HG02678 (cell line): ENCODE measurements around the gene CAMK1G.
A peak's percentile ranks its signal among the peaks of the same experiment; 100 is the strongest.

ENCODE experiments used
- ATAC-seq: cut with Tn5 transposase; IDR thresholded peaks from one replicate; pipeline ENCODE4 v1.9.1; 2021; ENCODE audit warnings: mild to moderate bottlenecking, moderate library complexity; ENCODE audit not compliant: unreplicated experiment

The CAMK1G gene

GRCh38 chr1:209618291-209618690 is 34.8 kb downstream of the CAMK1G start:
- ATAC-seq: no peak

- no peak for ATAC-seq
Observed at GRCh38 chr1:209618756-209619420, 35.4 kb downstream of the CAMK1G start.

GRCh38 chr1:209619696-209620486 is 36.4 kb downstream of the CAMK1G start:
- no peak for ATAC-seq

- ATAC-seq: no peak
Observed at GRCh38 chr1:209620487-209620884, 37.0 kb downstream of the CAMK1G start.

GRCh38 chr1:209621286-209621685 is 37.8 kb downstream of the CAMK1G start:
- ATAC-seq: no peak

DNA sequence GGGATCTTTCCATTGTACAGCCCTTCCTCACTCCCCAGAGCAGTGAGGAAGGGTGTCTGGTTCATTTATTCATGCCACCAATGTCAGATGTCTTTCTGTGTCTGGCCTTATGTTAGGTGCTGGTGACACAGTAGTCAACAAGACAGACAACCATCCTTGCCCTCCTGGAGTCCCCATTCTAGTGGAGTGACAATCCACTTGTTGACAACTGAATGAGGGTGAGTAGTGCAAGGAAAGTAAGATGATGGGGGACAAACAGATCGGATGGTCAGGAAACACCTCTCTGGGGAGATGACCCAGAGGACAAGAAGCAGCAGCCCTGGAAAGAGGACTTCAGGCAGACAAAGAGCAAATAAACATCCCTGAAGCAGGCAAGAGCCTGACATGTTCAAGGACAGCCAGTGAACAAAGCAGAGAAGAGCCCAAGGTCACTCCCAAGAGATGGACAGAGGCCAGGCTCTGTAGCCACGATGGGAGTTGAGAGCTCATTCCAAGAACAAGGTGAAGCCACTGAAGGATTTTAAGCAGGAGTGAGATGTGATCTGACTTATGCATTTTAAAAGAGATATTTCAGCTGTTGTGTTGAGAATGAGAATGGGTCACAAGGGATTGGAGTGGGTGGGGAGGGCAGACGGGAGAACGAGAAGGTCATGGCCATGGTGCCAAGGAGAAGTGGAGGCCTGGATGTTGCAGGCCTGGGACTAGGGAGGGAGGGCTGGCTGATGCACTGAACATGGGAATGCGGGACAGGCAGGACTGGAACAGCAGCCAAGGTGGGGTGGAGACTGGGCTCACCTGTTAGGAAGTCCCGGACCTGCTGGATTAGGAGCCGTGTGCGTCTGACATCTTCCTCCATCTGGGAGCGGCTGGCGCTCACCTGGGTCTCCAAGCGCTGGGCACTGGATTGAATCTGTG is 38.5 kb downstream of the CAMK1G start:
- ATAC-seq: no peak

GRCh38 chr1:209622841-209623829 is 39.6 kb downstream of the CAMK1G start:
- ATAC-seq: no peak

GRCh38 chr1:209624558-209625549 is 41.3 kb downstream of the CAMK1G start:
- ATAC-seq: no peak

DNA sequence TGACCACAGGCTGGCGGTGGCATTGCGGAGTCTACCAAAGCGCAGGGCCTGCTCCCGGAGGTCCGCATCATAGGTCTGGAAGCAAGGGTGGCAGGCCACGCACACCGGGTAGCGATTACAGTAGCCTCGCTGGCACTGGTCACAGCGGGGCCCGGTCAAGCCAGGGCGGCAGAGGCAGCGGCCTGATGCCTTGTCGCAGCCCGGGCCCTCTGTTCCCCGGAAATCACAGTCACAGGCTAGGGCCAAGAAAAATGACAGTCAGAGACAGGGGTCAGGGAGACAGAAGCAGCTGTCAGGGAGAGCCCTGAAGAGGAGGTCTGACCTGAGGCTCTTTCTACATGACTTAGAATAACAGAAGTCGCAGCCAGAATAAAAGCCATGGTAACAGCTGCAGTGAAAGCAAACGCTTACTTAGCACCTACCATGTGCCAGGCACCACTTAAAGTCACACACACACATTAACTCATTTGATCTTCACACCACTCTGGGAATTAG is 42.3 kb downstream of the CAMK1G start:
- no peak for ATAC-seq

DNA sequence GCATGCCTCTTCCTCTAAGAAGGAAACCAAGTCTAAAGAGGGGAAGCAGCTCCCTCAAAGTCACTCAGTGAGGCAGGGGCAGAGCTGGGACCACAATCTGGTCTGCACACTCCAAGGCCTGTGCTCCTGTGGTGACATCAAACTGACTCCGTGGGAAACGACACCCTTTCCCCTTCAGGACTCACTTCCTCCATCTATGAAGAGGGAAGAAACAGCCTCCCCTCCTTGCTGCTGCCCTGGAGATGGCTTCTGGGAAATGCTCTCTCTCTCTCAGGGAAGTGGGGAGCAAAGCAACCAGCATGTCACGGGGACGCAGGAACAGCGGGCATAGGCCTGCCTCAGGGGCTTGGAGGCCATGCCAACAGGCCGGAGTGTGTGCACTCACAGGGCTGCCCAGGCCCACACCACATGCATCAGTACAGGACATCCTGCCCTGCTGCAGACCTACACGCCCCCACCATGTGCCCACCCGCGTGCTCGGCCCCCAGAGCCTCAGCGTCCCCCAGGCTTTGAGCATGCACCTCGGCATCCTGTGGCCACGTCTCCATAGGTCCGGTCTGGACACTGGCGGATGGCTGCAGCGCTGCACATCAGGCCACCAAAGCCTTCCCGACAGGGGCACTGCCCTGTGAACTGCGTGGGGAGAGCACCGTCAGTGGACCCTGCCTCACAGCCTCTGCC is 43.0 kb downstream of the CAMK1G start:
- no peak for ATAC-seq

DNA sequence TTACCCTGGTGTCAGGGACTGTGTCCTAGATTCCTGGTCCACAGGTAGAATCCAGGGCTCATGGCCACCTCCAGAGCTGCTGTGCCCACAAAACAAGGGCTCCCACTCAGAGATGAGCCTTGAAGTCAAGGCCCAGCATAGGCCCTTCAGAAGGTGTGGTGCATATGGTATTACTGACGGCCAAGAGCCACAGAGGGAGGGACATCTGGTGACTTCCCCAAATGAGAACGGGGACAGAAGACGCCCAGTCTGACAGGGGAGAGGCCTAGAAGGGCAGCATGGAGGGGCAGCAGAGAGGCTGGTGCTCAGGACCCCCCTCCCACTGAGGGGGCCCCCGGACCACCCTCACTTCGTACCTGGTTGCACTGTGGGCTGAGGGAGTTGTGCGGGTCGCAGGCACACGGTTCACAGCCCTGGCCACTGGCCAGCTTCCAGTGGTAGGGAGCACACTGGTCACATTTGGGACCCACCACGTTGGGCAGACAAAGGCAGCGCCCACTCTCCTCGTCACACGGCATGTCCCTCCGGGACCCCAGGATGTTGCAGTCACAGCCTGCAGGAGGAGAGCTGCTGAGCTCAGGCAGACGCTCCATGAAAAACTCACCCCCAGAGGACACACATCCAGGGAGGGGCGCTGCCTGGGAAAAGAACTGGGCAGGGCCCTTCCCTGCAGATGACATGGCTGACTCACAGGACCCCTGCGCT is 43.7 kb downstream of the CAMK1G start:
- no peak for ATAC-seq

DNA sequence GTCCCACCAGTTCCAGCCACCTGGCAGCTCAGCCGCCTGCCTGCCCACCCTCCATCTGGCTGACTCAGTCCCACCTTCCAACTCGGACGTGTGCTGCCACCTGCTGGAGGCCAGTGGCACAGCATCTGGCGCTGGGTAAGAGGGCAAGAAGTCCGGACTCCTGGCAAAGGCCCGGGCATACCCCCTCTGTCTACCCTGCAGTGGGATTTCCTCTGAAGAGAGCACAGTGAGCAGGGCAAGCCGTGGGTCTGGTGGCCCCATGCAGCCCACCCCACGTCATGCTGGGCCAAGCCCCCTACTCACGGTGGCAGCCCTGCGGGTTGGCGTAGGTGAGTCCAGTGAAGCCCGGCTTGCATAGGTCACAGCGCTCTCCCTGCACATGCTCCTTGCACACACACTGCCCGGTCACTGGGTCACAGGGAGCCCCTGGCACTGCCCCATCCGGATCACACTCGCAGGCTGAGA is 44.2 kb downstream of the CAMK1G start:
- peak; percentile 86 for ATAC-seq

DNA sequence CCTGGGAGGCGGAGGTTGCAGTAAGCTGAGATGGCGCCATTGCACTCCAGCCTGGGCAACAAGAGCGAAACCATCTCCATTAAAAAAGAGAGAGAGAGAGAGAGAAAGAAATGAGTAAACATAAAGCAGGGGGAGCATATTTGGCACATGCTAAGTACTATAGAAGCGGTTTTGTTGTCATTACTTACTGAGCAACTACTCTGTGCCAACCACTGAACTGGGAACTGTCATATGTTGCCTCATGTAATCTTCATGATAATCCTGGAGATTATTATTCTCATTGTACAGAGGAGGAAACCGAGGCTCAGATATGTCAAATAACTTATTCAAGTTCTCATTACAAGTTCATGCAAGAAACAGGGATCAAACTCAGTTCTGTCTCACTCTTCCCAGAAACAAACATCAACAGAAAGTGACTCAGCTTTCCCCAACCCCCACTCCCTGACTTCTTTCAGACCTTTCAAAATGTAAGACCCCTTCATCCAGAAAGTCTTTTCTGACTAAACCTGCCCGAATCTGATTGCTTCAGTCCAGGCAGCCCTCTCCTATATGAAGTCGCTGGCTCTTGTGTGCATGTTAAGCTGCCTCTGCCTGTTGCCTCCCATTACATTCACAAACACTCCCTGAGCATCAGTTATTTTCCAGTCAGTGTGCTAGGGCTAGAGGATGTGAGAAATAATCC is 45.2 kb downstream of the CAMK1G start:
- ATAC-seq: no peak

GRCh38 chr1:209629621-209630382 is 46.3 kb downstream of the CAMK1G start:
- ATAC-seq: no peak

- no peak for ATAC-seq
Observed at GRCh38 chr1:209630383-209631225, 47.1 kb downstream of the CAMK1G start.
